HG03175 (cell line): ENCODE results near the gene EVC.
"Not testable (repeated sequence)": the region's sequence is repeated elsewhere in the genome, so short reads cannot be mapped to it uniquely, and the experiment has no call there.

Source experiments
- ATAC-seq: cut with Tn5 transposase; IDR thresholded peaks from one replicate; pipeline ENCODE4 v1.9.1; 2021; ENCODE audit warnings: mild to moderate bottlenecking, moderate library complexity; ENCODE audit not compliant: unreplicated experiment

Gene EVC

GRCh38 chr4:5707778-5708448 is 3.1 kb upstream of the EVC start:
- no peak for ATAC-seq

- ATAC-seq: no peak
Observed at GRCh38 chr4:5708449-5709206, 2.4 kb upstream of the EVC start, which contains the start of gene EVC2. EVC2 (minus strand) TSS chr4:5708559; CDS start chr4:5708513, 46 bp downstream.

DNA sequence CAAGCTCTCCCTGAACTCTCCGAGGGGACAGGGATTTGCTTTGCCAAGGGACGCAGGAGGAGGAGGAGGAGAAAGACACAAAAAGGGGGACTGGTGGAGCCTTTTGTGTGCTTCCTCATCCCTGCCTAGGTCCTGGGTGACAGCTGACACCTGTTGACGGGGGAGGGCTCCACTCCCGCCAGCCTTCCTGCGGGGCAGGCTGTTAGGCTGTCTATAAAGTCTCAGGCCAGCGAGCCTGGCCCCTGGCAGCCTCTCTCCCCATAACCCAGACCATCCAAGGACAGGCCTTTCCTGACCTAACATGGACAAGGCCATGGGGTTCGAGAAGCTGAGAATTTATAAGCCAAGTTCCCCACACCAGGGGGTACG is 1.8 kb upstream of the EVC start:
- ATAC-seq: no peak

DNA sequence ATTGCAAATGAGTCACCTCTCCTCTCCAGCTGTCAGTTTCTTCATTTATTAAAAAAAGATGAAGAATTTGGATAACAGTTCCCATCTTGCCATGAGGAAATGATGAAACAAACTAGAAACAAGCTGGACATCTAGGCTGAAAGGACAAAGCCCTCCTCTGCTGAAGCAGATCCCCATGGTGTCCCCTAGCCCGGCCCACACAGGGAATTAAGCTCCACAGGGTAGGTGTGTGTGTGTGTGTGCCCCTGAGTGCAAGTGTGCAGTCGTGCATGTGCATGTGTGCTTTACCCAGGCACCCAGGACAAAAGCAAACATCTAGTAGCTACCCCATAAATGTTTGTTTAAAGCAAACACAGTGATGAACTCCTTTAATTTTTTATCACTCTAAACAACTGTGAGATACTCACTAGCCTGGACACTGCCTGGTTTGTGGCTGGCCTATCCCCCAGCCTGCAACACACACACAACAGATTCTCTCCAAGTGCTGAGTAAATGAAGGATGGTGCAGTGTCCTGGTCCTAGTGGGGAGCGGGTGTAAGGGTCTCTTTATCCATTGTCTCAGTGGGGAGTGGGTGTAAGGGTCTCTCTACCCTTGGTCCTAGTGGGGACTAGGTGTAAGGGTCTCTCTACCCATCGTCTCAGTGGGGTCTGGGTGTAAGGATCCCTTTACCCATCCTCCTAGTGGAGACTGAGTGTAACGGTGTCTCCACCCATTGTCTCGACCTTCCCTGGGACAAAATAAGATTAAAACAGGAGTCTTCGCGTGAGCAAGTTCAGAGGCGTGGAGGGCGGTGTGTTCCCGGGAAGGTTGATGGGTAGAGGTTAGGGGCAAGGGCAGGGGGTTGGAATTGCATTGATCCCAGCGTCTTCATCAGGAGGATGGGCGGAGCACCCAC is 688 bp upstream of the EVC start:
- no peak for ATAC-seq

DNA sequence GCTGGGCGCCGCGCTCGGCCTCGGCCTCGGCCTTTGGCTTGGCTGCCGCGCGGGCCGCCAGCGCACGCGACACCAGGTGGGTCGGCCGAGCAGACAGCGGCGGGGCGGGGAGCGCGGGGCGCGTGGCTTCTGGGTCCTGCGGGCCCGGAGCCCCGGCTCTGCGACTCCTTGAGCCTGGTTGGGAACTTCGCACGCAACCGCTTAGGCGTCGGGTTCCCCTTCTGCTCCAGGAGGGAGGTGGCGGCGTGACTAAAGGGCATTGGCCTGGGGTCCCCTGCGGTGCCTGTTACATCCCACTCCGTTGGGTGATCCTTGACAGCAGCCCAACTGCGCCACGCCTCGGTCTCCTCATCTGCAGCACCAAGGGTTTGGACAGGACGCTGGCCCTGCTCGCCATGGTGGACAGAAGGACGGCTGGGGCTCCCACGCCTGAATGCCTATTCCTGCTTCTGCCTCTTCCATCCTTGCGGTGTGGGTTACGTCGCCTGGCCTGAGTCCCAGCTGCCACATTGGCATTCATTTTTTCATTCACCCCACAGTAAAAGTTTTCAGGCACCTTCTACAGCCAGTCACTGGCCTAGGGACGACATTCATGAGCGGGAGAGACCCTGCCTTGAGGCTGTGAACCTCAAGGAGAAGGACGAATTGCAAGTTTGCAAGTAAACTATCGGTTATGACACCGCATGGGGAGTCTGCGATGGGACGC is 631 bp downstream of the EVC start:
- ATAC-seq: no peak

- no peak for ATAC-seq
Observed at GRCh38 chr4:5712517-5712916, 1.5 kb downstream of the EVC start.

- ATAC-seq: no peak
Observed at GRCh38 chr4:5712931-5713330, 1.9 kb downstream of the EVC start.

- no peak for ATAC-seq
Observed at GRCh38 chr4:5713861-5714260, 2.9 kb downstream of the EVC start.

GRCh38 chr4:5715357-5715756 is 4.4 kb downstream of the EVC start:
- no peak for ATAC-seq

DNA sequence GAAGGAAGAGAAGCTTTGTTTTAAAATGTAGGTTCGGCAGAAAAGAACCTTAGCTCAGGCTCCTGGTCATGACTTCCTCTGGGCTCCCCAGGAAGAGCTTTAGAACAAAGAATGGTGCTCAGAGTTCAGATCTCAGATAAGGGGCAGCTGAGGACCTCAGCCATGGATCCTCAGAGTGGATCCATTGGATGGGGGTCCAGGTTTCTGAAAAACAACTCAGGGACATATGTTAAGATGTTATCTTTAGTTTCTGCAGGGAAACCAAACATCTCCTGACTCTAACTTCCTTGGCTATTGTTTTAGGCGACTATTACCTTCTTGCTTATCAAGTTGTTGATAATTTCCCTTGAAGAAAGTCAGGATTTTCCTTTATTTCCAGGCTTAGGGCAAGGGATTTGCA is 5.4 kb downstream of the EVC start:
- no peak for ATAC-seq

DNA sequence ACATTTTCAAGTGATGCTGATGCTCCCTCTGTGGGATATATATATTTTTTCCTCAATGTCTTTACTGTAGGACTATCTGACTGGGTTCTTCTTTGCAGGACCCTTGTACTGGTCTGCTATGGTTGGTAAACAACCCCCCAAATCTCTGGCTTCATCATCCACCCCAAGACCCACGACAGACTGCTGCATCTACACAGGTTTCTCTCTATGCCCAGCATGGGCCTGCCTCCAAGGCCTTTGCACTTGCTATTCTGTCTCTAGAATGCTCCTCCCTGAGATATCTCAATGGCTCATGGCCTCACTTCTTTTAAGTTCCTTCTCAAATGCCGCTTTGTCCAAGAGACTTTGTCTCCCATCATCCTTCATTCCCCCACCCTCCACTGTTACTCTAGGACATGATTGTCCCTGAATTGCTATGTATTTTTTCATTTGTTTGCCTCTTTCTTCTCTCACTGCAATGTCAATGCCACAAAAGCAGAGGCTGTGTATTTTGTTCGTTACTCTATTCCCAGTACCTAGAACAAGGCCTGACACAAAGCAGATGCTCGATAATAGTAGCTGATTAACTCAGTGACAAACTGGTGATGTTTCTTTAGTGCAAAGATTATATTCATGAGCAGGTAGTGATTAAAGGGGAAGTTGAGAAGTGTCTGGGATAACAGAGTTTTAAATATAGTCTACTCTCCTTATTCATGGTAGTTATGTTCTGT is 6.6 kb downstream of the EVC start:
- no peak for ATAC-seq

DNA sequence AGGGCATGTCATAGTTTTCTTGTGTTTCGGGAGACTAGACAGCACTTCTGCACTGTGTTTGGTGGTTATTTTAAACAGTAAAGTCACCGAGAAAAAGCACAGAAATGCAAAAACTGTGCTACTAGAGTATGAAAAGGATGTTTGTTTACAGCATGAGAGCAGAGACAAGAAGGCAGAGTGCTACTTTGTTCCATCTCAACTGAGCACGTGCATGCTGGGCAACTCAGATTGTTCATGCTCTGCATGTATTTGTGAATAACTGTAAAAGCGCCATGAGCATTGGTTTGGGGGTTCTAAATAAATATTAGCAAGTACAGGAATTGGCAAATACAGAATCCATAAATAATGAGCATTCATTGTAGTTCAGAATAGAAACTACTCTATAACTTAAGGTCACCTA is 7.4 kb downstream of the EVC start:
- no peak for ATAC-seq

DNA sequence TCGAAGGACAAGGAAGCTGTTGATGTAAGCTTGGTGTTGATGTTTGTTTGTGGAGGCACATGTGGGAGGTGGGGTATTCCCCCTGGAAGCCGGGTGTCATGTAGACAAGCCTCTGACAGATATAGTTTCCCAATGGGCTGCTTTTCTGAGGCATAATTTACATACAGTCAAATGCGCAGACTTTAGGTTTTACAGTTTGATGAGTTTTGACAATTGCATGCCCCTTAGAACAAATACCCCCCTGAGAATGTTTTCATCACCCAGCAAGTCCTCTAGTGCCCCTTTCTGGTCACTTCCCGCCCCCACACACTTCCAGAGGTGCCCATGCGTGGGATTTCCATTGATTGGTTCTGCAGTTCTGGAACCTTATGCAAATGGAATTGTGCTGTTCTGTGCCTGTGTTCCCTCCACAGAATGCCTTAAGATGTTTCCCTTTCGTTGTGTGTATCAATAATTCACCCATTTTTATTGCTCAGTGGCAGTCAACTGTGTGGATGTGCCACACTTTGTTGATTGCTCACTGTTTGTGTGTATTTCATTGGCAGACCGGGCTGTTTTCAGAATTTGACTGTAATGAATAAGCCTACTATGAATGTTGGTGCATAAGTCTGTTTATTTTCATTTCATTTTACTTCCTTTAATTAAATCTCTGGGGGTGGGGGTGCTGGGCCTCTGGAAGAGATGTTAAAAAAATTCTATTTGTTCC is 8.5 kb downstream of the EVC start:
- ATAC-seq: no peak

DNA sequence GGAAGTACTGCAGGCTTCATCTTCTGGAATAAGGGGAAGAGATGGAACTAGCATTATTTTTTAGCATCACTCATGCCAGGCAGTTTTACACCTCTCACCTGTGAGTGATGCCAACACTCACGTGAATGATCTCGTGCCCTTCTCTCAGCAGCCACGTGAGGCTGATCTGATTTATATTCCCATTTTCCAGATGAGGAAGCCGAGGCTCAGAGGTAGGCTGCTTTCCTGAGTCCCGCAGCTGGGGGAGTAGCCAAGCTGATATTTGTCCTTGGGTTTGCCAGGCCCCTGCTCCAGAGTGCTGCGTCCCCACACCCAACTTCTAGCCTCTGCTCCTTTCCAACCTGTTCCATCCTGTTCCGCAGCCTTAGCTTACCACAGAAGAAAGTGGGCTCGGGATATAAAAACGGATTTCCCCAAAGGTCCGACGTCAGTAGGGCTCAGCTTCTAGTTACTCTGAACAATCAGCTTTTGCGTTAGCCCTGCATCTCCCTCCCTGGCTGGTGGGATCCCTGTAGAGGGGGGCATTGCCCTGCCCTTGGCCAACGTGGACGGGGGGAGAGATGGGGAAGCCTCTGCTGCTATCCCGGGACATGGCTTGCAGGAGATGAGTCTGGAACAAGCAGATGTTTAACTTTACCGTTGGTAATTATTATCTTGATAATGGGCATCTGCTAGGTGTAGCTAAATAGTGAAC is 9.3 kb downstream of the EVC start:
- ATAC-seq: no peak

DNA sequence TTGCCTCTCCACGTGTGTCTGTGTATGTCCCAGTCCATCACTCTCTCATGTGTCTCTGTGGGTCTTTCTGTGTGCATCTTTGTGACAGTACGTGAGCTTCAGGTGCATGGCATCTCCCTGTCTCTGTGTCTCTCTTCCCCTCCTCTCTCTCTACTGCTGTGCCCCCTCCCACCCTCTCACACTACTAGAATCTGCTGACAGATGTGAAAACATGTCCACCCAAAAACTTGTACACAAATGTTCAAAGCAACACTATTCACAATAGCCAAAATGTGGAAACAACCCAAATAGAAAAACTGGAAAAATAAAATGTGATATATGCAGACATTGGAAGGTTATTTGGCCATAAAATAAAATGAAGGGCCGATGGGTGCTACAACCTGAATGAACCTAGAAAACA is 10.0 kb downstream of the EVC start:
- no peak for ATAC-seq

DNA sequence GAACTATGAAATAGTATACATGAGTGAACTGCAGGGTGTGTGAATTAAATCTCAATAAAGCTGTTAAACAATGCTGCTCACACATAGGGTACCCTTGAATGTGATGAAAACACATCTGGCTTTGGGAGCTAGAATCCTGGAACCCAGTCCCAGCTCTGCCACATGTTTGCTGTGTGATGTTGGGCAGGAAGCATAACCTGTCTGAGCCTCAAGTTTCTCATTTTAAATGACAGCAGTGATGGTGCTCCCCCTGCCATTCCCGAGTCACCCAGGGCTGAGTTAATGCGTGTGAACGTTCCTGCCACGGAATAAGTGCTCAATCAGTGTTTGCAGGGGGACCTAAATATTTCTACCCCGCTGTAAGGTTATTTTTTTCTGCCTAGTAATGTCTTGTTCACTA is 10.9 kb downstream of the EVC start:
- no peak for ATAC-seq

GRCh38 chr4:5722328-5722727 is 11.3 kb downstream of the EVC start:
- ATAC-seq: no peak

DNA sequence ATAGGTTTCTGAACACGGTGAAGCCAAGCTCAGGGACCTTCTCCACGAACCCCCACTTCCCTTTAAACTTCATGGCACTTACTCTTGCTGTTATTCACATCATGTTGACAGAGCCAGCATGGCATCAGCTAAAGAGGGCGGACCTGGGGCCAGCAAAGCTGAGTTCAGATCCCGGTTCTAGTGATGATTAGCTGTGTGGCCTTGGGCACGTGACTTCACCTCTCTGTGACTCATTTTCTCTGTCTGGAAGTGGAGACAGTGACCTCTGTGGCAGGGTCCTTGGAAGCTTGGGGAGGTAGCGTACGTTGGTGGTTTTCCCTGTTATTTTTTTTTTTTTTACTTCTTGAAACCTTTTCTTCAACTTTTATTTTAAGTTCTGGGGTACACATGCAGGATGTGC is 13.4 kb downstream of the EVC start:
- no peak for ATAC-seq

DNA sequence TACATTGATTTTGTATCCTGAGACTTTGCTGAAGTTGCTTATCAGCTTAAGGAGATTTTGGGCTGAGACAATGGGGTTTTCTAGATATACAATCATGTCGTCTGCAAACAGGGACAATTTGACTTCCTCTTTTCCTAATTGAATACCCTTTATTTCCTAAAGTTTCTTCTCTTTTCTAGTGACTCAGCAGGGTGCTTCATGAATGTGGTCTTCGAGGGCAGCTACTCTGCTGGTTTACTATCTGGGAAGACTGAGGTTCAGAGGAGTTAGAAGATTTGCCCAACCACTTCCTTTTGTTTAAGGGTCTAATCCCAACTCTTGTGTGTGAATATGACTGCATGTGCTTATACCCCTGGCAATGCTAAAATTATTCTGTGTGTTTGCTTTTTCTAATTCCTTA is 17.4 kb downstream of the EVC start:
- ATAC-seq: not testable (repeated sequence)
